NCI-H2196 treated with DMSO at 0.1 percent for 48 hours (cell line): ENCODE measurements around the gene TMEM185A.
"Not testable (repeated sequence)": the region's sequence is repeated elsewhere in the genome, so short reads cannot be mapped to it uniquely, and the experiment has no call there.

Source experiments
- DNase-seq: peaks from one replicate; lab custom pipeline; 2025; ENCODE audit not compliant: unreplicated experiment; lab: John Stamatoyannopoulos, UW

Gene TMEM185A

GRCh38 chrX:149626829-149627228 lies 4.8 kb downstream of the TMEM185A start:
- DNase-seq = not testable (repeated sequence)

GRCh38 chrX:149619662-149620061 lies 11.9 kb downstream of the TMEM185A start:
- DNase-seq = not testable (repeated sequence)

GRCh38 chrX:149618871-149619270 lies 12.7 kb downstream of the TMEM185A start:
- no peak for DNase-seq

GRCh38 chrX:149611623-149612175 lies 19.9 kb downstream of the TMEM185A start:
- no peak for DNase-seq

- DNase-seq = no peak
Observed at GRCh38 chrX:149610511-149610910, 21.1 kb downstream of the TMEM185A start.

- no peak for DNase-seq
Observed at GRCh38 chrX:149607699-149608098, 23.9 kb downstream of the TMEM185A start.

- not testable (repeated sequence) for DNase-seq
Observed at GRCh38 chrX:149605248-149605885, 26.2 kb downstream of the TMEM185A start.

- DNase-seq = not testable (repeated sequence)
Observed at GRCh38 chrX:149598603-149599002, 33.0 kb downstream of the TMEM185A start.

GRCh38 chrX:149595943-149596342 lies 35.6 kb downstream of the TMEM185A start:
- DNase-seq = not testable (repeated sequence)

- DNase-seq = not testable (repeated sequence)
Observed at GRCh38 chrX:149595214-149595613, 36.4 kb downstream of the TMEM185A start, which contains the start of gene HSFX2. TSS of gene HSFX2 (minus strand) at chrX:149595314. CDS start at chrX:149594700, 614 bp downstream.

GRCh38 chrX:149590993-149591392 lies 40.6 kb downstream of the TMEM185A start:
- not testable (repeated sequence) for DNase-seq

GRCh38 chrX:149587359-149587758 lies 44.2 kb downstream of the TMEM185A start, which contains the start of gene MAGEA9B:
TSS of gene MAGEA9B (minus strand) at chrX:149587459. CDS start at chrX:149583179, 4,280 bp downstream.
- DNase-seq = not testable (repeated sequence)

GRCh38 chrX:149585631-149586030 lies 46.0 kb downstream of the TMEM185A start:
- not testable (repeated sequence) for DNase-seq

GRCh38 chrX:149573456-149573855 lies 58.1 kb downstream of the TMEM185A start:
- not testable (repeated sequence) for DNase-seq

- no peak for DNase-seq
Observed at GRCh38 chrX:149572743-149573142, 58.8 kb downstream of the TMEM185A start.

- no peak for DNase-seq
Observed at GRCh38 chrX:149571770-149572169, 59.8 kb downstream of the TMEM185A start.

- DNase-seq = no peak
Observed at GRCh38 chrX:149570668-149571067, 60.9 kb downstream of the TMEM185A start.

GRCh38 chrX:149569770-149570169 lies 61.8 kb downstream of the TMEM185A start:
- DNase-seq = no peak

- no peak for DNase-seq
Observed at GRCh38 chrX:149568701-149569296, 62.8 kb downstream of the TMEM185A start.

- no peak for DNase-seq
Observed at GRCh38 chrX:149567621-149568417, 63.8 kb downstream of the TMEM185A start.

- no peak for DNase-seq
Observed at GRCh38 chrX:149563359-149563758, 68.2 kb downstream of the TMEM185A start.
